Superior temporal gyrus (tissue), 1 donor: Measurements from ENCODE around the gene C2orf68.
"Not testable (repeated sequence)": the region's sequence is repeated elsewhere in the genome, so short reads cannot be mapped to it uniquely, and the experiment has no call there.

Source experiments
- DNase-seq: peaks from one replicate; pipeline ENCODE4 v3.0.0-alpha.2; 2016; ENCODE audit errors: extremely low spot score

The C2orf68 gene

DNA sequence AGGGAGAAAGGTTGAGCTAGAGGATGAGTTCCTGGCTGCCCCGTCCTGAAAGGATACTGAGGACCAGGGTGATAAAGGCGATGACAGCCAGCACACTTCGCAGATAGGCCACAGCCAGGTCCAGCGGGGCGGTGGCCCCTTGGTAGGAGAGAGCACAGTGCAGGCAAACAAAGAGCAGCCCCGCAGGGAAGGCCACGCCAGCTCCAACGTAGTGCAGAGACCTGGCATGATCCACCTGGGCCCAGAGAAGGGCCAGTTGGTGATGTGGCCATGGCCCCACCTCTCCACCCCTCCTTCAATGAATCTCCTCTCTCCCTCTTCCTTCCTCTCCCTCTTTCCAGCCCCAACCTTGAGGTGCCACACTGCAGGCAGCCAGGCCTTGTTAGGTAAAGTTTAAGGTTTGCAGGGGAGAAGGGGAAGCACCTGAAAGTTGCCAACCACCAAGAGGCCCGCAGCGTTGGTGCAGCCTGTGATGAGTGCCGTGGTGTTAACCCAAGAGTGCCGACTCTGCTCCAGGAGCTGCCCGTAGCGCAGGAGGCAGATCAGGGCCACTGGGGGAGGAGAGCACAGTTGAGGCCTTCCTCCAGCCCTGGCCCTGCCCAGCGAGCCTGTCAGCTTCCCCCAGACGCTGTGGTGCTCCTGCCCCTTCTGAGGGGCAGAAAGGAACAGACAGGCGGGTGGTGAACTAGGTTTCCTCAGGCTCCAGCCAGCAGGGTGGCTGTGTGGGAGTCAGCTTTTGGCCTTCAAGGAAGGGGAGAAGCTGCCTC lies 12.2 kb downstream of the C2orf68 start:
- DNase-seq = no peak

DNA sequence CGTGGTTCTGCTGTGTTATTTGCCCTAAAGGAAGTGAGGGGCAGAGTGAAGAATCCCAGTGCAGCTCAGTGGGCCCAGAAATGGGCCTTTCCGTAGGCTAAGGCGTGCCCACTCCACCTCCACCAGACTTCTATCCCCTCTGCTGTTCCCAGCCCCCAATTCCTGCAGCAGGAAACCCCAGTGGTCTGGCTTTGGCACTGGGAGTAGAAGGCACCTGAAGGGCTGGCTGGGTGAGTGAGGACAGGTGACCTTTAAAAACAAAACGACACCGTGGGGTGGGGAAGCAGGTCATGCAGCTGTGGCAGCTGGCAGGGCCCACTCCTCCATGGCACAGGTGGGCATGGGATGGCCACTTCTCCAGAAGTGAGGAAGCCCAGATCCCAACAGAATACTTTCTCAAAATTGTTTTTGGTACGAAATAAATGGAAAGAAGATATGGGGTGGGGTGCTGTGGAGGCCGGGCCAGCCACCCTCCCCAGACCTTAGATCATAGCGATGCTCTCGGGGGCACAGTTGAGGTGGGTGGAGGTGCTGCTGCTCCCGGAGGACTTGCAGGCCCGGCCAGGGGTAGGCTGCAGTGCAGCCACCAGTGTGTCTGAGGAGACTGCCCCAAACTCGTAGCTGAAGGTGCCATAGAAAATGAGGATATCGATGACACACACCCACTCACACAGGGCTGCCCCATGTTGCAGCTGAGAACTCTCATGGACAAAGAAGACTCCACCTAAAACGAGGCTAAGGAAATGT lies 13.1 kb downstream of the C2orf68 start:
- DNase-seq = no peak

DNA sequence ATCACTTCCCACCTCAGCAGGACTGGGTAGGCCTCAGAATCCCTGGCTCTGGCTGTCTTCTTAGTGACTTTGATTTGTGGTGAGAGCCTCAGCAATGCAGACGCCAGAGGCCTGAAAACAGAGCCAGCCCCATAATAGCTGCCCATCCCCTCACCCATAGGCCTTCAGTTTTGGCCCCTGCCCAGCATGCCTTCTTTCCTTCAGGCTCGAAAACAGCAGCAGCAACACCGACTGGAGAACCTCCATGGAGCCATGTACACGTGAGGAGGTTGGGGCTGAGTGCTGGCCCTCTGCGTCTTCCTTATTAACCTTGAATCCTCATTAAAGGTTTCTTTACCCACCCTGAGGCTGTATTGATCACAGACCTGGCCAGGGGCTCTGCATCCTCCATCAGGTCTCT lies 14.6 kb downstream of the C2orf68 start:
- DNase-seq = no peak

DNA sequence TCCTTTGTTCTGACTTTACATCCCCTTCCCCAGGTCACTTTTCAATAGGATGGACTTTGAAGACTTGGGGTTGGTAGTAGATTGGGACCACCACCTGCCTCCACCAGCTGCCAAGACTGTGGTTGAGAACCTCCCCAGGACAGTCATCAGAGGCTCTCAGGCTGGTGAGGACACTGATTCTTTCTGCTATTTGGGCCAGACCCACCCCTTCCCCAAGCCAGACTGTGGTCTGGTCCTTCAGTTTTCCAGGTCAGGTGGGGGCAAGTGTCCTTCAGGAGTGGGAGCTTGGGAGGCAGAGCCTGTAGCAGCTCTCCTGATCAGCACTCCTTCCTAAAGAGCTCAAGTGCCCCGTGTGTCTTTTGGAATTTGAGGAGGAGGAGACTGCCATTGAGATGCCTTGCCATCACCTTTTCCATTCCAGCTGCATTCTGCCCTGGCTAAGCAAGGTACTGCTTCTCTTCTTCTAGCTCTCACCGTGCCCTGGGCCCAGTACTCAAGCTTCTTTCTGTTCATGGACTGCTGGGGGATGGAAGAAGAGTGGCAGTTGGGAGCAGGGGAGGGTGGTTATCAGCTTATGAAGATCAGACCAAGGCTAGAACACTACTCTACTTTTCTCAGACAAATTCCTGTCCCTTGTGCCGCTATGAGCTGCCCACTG lies 15.3 kb downstream of the C2orf68 start:
- DNase-seq = no peak

DNA sequence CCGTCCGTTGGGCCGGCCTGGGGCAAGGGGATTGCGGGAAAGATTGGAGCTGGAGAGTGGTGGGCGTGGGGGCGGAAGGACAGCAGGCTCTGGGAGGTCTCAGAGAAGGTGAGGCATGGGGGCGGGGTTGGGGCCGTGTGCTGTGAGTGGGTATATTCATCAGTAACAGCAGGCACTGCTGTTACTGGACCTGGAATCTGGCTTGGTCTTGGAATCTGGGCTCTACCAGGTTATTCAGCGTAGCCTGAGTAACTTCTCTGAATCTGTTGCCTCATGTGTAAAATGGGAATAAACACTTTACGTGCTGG lies 15.9 kb downstream of the C2orf68 start:
- no peak for DNase-seq

DNA sequence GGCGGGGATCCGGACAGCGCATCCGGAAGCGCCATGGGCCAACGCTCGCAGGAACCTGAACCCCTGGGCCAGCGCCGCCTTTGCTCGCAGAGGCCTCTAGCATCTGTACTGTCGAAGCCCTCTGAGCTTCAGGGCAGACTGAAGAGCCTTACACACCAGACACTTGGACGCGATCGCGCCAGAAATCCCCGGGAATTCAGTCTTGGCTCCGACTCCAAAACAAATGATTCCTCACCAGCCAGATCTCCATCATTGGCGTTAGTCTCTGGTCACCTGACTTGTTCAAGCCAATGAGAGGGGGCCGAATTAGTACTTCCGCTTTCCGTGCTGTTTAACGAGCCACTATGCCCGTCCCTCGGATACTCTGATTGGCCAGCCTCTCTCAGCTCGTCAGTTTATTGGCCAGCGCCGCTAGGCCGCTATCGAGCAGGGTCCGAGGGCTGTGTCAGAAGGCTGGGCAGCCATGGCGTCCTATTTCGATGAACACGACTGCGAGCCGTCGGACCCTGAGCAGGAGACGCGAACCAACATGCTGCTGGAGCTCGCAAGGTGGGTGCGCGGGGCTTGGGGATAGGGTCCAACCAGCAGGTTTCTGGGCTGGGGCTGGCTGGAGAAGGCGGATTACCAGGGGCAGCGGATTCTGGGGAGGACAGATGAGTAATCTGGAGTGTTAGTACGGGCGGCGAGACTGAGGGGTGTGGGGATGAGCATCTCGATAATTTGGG lies 16.4 kb downstream of the C2orf68 start, which contains the start of gene RNF181:
TSS of gene RNF181 (plus strand) at position 445 of the 725 bp plus-strand sequence. CDS start at position 464, 19 bp downstream.
- DNase-seq = peak; percentile 100

DNA sequence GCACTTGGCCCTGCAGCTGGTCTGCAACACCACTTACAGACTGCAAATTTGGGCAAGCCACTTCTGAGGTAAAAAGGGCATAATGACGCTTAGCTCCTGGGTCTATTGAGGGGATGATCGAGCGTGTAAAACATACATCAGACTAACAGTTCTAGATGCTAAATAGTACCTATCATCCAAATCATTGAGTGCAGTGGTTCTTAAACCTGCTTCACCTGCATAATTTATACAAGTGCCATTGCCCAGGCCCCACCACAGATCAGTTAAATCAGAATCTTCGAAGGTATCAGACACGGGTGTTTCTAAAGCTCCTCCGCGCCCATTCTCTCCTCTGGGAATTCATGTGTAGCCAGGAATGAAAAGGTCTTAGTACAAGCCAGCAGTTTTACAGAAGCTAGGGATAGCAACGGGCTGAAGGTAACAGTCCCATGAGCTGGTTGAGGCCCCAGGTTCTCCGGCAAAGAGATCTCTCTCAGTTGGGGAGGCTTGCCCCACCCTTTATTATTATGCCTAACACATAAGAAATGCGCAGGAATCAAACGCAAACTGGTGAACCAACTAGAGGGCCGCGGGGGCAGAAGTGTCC lies 17.1 kb downstream of the C2orf68 start:
- DNase-seq = no peak

DNA sequence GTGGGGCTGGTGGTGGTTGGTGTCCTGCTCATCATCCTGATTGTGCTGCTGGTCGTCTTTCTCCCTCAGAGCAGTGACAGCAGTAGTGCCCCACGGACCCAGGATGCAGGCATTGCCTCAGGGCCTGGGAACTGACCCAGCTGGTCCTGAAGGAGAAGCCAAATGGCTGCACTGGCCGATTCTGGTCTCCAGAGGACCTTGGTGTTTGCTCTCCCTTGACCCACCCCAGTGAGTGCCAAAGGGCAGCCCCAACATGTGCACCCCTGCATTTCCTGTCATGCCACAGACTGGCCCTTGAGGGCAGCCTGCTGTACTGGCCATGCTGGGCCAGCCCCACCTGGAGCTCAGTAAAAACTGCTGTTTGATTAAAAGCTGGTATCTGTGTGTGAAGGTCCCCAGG lies 18.8 kb downstream of the C2orf68 start:
- DNase-seq = no peak

DNA sequence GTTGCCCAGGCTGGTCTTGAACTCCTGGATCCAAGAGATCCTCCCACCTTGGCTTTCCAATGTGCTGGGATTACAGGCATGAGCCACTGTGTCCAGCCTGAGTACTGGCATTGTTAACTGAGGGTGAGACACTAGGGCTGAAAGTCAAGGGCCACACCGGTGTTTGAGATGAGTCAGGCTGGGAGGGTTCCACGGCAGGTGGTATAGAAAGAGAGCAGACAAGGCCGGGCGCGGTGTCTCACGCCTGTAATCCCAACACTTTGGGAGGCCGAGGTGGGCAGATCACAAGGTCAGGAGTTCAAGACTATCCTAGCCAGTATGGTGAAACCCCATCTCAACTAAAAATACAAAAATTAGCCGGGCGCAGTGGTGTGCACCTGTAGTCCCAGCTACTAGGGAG lies 19.6 kb downstream of the C2orf68 start:
- not testable (repeated sequence) for DNase-seq

DNA sequence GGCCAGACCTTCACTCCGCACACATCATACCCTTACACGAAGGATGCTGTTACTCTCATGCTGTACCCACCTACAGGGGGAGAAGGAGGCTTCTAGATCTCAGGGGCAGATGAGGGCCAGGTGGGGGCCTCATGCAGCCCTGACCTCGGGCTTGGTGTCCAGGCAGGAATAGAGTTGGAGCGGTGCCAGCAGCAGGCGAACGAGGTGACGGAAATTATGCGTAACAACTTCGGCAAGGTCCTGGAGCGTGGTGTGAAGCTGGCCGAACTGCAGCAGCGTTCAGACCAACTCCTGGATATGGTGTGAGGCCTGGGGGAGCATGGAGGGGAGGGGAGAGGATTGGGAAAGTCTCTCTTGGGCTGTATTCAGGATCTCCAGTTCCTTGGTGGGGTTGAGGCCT lies 20.3 kb downstream of the C2orf68 start:
- DNase-seq = no peak

DNA sequence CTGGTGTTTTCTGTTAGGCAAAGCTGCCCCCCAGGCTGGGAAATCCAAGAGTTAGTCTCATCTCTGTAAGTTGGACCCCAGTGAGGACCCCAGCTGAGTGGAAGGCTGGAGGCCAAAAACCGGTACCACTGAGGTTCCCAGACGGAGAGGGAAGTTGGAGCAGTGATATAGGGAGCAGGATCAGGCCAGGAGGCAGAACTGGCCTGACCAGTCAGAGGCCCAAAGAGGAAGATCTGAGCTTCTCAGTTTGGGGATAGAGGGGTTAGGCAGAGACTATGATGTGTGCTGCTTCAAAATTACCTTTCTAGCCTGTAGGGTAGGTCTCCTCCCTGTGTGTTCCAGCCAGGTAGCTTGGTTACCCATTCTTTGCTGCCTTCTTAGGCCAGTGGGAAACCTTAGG lies 20.9 kb downstream of the C2orf68 start:
- no peak for DNase-seq

DNA sequence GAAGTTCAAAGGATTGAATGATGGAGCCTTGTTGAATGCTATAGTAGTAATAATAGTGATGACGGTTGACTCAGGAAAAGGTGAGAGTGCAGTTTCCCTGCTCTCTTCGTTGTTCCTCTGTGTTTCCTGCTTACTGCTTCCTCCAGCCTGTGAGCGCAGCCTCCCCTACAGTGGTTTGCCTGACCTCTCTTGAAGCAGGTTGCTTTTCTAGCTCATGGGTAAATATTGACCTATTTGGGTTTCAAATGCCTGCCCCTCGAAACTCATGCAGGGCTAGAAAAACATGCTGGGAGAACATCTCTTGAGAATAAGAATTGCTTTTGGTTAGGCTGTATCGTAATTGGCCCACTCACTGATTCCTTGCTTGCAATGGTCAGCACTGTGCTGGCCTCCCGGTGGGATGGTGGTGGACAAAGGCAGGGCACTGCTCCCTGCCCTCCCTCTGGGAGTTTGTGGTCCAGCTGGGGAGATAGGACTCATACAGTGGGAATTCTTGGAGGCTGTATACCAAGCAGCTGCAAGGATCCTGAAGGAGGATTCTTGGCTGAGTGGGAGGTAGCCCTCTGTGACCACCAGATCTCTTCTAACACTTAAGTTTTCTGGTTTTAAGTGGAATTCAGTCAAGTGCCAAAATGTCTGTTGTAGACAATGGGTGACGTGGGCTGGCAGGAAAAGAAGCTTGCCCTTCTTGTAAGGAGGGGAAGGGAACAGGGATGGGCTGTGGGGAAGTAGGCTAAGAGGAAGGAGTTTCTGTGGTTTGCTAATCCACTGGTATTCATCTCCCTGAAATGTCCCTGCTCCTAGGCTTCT lies 21.7 kb downstream of the C2orf68 start:
- DNase-seq = no peak

DNA sequence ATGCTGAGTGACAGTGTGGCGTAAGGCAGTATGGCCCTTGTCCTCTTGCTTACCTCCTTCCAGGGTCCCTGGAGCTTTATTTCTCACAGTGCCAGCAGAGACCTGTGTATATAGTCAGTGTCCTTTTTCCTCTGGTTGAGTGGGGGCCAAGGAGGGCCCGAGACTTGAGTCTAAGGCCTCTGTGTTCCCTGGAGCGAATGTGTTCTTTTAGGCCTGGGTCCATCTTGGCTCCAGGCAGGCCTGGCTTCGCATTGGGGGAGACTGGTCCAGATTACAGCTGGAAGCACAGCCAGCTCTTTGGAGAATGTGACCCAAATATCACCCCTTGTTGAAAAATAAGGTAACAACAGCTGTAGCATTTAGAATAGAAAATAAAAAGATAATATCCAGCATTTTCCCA lies 22.7 kb downstream of the C2orf68 start:
- no peak for DNase-seq

DNA sequence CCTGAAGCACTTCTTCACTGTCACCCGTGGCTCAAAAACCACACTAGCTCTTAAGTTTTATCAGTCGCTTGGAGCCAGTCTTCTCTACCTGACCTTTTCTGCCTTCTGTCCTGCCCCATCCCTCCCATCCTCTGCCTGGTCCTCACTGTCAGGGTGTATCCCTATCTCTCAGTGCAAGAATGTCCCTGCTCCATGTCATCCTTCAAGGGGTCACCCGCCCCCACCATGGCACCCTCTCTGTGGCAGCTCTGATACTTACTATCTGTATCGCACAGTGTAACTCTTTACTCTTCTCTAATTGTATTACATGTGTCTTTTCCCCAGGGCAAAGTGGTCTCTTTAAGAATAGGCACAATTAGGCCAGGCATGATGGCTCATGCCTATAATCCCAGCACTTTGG lies 23.2 kb downstream of the C2orf68 start:
- DNase-seq = no peak

DNA sequence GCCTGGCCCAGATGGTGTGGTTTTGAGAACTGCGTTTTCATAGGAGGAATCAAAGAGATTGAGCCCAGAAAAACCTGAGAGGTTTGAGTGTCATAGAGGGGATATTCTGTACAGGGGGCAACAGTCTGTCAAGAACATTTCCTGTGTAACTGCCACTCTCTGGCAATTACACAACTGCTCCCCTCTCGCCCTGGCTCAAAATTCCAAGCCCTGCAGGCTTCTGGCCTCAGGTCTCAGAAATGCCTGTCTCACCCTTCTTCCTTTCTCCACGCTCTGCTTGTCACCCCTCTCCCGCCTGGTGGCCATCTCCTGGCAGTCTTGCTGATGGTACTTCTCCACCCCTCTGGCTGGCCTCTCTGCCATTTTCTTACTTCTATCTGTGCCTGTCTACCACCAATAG lies 23.6 kb downstream of the C2orf68 start:
- DNase-seq = no peak

DNA sequence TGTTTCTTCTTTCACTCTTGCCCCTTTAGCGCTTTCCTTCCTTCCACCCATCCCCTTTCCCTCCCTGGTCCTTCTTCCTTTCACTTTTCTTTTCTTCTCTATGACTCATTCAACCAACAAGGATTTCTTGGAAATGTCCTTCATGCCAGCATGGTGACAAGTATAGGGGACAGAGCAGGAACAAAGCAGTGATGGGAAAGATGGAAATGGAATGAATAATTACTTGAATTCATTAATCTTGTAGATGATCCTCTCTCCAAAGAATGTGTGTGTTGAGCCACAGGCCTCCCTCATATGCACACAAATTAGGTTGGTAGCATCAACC lies 26.1 kb downstream of the C2orf68 start:
- no peak for DNase-seq

DNA sequence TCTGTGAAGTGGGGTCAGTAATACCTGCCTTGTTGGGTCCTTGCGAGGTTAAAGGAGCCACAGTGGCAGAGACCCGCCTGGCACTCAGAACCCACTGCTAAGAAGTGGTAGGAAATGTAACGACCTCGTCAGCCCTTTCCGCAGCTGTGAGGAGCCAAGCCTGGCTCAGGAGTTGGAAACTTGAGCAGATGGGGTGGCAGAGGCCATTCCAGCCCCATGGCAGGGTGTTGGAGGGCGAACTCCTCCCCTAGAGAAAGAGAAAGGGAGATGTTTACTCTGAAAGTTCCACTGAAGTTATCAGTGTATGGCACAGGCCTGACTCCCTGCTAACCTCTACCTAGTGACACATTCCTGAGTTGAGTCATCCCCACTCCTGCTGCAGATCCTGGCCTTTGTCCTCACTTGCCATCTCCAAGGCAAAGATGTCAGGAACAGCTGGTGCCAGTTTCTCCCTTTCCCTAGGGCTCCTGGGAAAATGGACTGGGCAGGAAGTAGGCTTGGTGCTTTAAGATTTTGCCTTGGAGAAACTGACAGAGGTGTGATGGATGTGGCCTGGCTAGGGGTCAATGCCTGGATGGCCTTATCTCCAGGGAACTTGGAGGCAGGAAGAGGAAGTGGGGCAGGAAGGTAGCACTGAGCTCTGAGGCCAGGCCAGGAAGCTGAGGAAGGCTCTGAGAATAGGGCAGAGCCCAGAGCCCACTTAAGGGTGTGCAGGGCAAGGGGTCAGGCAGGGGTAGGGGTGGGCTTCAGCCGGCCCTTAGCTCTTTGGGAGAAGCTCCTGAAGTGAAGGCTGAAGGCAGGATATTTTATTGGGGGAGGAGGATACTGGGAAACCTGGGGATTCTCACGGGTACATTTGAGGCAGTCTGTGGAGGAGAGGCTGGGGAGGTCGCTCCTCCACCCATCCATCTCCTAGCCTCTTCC lies 26.7 kb downstream of the C2orf68 start:
- no peak for DNase-seq

DNA sequence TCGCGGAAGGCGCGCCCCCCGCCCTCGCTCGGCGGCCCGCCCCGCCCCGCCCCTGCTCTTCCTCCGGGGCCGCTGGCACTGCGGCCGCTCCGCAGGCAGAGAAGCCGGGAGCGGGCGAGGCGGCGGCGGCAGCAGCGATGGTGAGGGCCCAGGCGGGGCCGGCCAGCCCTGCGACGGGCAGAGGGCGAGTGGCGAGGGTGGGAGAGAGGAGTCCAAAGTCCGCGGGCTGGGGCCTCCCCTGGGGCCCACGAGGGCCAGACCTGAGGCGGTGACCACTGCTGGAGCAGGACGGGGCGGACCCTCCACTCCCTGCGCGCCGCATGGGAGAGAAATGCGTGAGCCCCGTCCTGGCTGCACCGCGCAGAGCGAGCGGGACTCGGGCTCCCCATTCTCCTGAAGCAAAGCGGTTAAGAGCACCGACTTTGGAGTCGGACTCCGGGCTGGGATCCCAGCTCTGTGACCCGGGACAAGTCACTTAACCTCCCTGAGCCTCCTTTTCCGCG lies 27.5 kb downstream of the C2orf68 start, which contains the start of gene VAMP5:
TSS of gene VAMP5 (plus strand) at position 78 of the 503 bp plus-strand sequence. CDS start at position 138, 60 bp downstream.
- DNase-seq = no peak

DNA sequence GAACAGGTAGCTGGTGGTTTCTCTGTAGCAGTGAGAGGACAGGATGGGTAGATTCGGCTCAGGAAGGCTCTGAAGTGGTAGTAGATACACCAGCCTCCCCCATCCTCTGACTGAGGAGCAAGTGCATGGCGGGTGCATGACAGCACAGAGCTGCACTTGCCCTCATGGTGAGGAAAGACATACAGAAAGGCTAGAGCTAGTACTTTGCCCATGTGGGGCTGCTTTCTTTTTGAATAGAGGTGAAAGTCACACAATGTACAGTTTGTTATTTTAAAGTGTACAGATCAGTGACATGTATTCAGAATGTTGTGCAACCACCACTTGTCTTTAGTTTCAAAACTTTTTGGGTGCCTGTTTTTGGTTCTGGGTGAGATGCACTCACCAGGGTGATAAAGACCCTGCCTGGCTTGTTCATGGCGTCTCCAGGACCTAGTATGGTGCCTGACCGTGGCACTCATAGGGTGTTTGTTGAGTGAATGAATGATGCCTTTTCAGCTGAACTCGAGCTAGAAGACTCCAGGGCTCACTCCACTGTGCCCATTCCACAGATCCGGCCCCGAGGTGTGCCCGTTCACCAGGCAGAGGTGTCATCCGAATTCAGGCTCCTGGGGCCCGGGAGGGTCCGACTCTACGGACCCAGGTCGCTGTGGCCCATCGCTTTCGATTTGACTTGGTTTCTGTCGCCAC lies 28.1 kb downstream of the C2orf68 start:
- no peak for DNase-seq
